ENCODE data around the gene KDM1A. TPM values are rescaled to one million over a fixed set of nuclear protein-coding genes. Genes with fewer than 3 reads are reported as not detected.

The KDM1A gene
- total and polyA plus RNA-seq, 9 of the 15 experiments (the other 6 are each of a cell fraction or from before 2014, with no cell fraction given), result 59.2 to 181 (median 168) TPM

GRCh38 chr1:23019863-23020625, 776 bp downstream of the KDM1A start (continued):
- TF ChIP-seq NR2C2 (CRISPR knock-in tag; IDR thresholded peaks at IDR 0.05) (no peak; the same call in 1 of the 2 replicates), NR2C2 (tag; IDR thresholded peaks at IDR 0.05) (no peak), ZNF76 (CRISPR knock-in tag; IDR thresholded peaks at IDR 0.05; ENCODE audit: borderline replicate concordance) (no peak), MXD1 (CRISPR knock-in tag; IDR thresholded peaks at IDR 0.05; ENCODE audit: borderline replicate concordance, poor library complexity, severe bottlenecking) (no peak), FOSL1 (tag; conservative IDR thresholded peaks at IDR 0.05) (no peak), TBL1XR1 (IDR thresholded peaks at IDR 0.05; ENCODE audit: low read length in 2 of 2) (no peak), ZNF217 (CRISPR knock-in tag; IDR thresholded peaks at IDR 0.05) (no peak), BRCA1 (IDR thresholded peaks at IDR 0.05) (no peak), BRCA1 (CRISPR knock-in tag; IDR thresholded peaks at IDR 0.05) (0 out of 2 replicates have a peak, but pooled peaks have one; percentile 18), POLR2G (IDR thresholded peaks at IDR 0.05; ENCODE audit: low read depth, low read length) (no peak), BRD9 (IDR thresholded peaks at IDR 0.05; ENCODE audit: low read depth, partially characterized antibody) (peak; percentile 21), ZNF263 (CRISPR knock-in tag; IDR thresholded peaks at IDR 0.05; ENCODE audit: borderline replicate concordance) (peak; percentile 60), THRAP3 (IDR thresholded peaks at IDR 0.05; ENCODE audit: borderline replicate concordance) (no peak), CHCHD3 (CRISPR knock-in tag; IDR thresholded peaks at IDR 0.05) (no peak), UBTF (IDR thresholded peaks at IDR 0.05; ENCODE audit: borderline replicate concordance in 1 of 2, low read depth in 2 of 2, low read length in 2 of 2) (0 out of 4 replicates have a peak, but pooled peaks of 1 of the 2 experiments have one; percentile 53), ZNF589 (CRISPR knock-in tag; IDR thresholded peaks at IDR 0.05; ENCODE audit: low read depth) (no peak), RAD51 (IDR thresholded peaks at IDR 0.05; ENCODE audit: borderline replicate concordance, low read depth) (no peak), EHMT2 (IDR thresholded peaks at IDR 0.05) (0 out of 2 replicates have a peak, but pooled peaks have one; percentile 20), E2F6 (IDR thresholded peaks at IDR 0.05; ENCODE audit: borderline replicate concordance in 1 of 2, extremely low read depth in 1 of 2, insufficient read depth in 1 of 2, insufficient read length in 1 of 2, low read depth in 1 of 2, low read length in 1 of 2, poor library complexity in 1 of 2, severe bottlenecking in 1 of 2) (no peak), BCL6 (CRISPR knock-in tag; IDR thresholded peaks at IDR 0.05) (no peak), TCF15 (CRISPR knock-in tag; IDR thresholded peaks at IDR 0.05) (no peak), DIDO1 (tag; IDR thresholded peaks at IDR 0.05; ENCODE audit: low read depth) (no peak), LEF1 (IDR thresholded peaks at IDR 0.05) (no peak), ZFP36 (IDR thresholded peaks at IDR 0.05; ENCODE audit: low read depth, low read length, partially characterized antibody) (no peak), SRF (CRISPR knock-in tag; IDR thresholded peaks at IDR 0.05) (no peak)

Measured in K562 (cell line).